ENCODE data around the gene LRRC45.

Gene LRRC45

DNA sequence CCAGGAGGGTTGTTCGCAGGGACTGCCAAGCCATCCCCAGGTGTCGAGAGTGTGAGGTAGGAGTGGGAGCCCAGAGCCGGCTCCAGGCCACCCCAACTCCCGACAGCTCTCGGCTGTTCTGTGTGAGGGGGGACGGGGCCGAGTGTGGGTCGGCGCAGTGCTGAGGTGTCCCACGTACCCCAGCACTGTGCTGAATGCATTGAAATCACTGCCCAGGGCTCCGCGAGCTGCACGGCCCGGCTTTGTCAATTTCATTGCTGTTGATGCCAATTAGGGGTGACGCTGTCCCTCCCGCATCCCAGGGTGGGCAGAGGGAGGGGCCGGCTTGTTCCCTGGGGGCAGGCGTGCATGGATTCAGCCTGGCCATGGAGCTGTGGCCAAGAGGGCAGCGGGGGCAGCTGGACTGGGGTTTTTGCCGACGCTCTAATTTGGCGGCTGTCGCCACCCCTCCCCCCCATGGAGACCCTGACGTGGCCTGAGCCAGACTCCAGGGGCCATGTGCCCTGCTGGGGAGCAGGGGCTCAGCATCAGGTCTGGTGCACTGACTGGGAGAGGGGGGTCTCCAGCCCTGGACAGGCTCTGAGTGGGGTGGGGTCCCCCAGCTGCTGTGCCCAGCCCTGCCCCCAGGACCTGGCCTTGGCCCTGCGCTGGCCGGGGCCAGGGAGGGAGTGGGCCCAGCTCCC, 14.7 kb upstream of the LRRC45 start:
- no peak for DNase-seq

DNA sequence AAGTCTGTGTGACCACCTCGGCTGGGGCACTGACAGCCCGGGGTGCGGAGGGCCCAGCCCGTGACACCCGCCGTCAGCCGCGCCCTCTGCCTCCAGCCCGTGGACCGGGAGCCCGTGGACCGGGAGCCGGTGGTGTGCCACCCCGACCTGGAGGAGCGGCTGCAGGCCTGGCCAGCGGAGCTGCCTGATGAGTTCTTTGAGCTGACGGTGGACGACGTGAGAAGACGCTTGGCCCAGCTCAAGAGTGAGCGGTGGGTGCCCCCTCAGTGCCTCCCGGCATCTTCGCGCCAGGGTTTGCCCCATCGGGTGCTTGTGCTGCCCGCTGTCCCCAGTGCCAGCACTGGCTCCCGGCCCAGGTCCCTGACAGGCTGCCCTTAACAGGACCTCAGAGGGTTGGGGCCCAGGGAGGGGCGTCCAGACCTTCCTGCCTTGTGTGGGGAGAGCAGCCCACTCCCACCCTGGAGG, 14.1 kb upstream of the LRRC45 start:
- no peak for DNase-seq

- no peak for DNase-seq
Measured at GRCh38 chr17:82009413-82009812, 13.7 kb upstream of the LRRC45 start.

GRCh38 chr17:82010575-82011525, 12.3 kb upstream of the LRRC45 start:
- DNase-seq: no peak

GRCh38 chr17:82011617-82012187, 11.4 kb upstream of the LRRC45 start:
- no peak for DNase-seq

- no peak for DNase-seq
Measured at GRCh38 chr17:82012261-82012639, 10.9 kb upstream of the LRRC45 start.

DNA sequence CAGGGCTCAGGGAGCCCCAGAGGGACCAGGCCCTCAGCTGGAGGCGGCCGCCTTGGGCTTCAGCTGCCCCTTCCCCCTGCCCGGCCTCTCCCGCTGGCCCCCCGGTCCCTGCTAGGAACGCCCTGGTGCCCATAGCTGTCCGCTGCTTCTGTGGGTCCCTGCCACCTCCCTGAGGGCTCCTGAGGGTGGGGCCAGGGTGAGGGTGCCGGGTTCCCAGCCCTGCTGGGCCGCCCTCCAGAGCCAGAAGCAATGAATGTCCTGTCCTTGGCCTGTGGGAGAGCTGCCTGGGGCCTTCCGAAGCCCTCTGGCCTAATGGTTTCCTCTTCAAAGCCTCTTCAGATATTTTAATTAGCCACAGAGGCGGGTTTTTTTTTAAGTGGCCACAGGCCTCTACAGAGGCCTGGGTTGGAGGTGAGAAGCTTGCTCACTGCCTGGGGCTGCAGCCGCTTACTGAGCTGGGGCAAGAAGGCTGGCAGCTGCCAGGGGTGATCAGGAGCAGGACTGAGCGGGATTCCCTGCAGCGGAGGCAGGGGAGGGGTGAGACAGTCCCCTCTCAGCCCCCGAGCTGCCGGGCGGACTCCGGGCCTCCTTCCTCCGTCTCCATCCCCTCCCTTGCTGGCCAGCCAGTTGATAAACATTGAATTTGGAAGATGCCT, 10.3 kb upstream of the LRRC45 start:
- DNase-seq: no peak

DNA sequence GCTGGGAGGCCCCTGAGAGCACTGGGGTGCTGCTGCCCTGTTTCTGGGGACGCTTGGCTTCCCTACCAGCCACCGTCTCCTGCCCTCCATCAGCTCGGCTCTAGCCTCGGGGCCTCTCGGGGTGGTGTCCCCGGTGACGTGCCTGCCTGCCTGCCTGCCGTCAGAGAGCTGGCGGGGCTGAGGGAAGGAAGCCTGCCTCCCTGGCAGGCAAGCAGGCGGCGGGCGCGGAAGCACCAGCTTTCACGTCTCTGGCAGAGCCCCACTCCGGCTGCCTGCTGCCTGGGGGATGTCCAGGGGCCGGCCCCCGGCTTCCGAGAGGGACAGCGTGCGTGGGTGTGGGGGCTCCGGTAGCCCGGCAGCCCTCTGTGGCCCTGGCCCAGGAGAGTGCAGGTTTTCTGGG, 9.8 kb upstream of the LRRC45 start:
- no peak for DNase-seq

- DNase-seq: no peak
Measured at GRCh38 chr17:82013772-82014321, 9.3 kb upstream of the LRRC45 start.

DNA sequence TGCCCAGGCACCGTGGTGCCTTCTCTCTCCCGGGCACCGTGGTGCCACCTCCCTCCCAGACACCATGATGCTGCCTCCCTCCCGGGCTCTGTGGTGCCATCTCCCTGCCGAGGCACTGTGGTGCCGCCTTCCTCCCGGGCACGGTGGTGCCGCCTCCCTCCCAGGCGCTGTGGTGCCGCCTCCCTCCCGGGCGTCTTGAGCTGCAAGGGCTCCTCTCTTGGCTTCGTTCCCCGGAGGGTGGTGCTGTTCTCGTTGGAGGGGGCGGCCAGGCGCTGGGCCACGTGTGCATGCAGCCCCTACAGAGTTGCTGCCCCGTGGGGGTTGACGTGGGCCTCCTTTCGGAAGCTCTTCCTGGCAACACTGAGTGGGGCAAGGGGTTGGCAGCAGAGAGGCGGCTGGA, 8.7 kb upstream of the LRRC45 start:
- DNase-seq: no peak

GRCh38 chr17:82014971-82015310, 8.2 kb upstream of the LRRC45 start:
- DNase-seq: no peak

GRCh38 chr17:82015311-82015971, 7.7 kb upstream of the LRRC45 start:
- DNase-seq: no peak

- DNase-seq: no peak
Measured at GRCh38 chr17:82016061-82016874, 6.8 kb upstream of the LRRC45 start.

- no peak for DNase-seq
Measured at GRCh38 chr17:82016875-82017459, 6.1 kb upstream of the LRRC45 start.

DNA sequence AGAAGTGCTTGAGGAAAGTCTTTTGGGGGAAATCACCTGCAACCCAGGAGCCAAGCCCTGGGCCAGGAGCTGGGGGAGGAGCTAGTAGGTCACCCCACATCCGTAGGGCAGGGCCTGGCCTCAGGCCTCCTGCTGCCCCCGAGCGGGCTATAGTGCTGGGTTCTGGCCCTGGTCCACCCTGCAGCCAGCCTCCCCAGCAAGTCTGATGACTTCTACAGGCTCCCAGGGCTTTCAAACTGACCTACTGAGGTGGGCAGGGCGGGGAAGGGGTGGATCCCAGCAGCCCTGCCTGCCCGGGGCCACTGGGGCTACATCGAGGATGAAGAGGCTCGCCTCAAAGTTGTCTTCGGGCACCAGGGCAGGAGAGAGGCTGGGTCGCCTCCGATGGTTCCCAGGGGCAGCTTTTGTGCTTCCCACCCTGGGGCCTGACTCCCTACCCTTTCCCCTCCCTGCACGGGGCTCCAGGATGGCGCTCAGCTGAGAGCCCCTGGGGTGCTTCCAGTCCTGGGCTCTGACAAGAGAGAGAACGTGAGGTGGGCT, 5.4 kb upstream of the LRRC45 start:
- DNase-seq: no peak

DNA sequence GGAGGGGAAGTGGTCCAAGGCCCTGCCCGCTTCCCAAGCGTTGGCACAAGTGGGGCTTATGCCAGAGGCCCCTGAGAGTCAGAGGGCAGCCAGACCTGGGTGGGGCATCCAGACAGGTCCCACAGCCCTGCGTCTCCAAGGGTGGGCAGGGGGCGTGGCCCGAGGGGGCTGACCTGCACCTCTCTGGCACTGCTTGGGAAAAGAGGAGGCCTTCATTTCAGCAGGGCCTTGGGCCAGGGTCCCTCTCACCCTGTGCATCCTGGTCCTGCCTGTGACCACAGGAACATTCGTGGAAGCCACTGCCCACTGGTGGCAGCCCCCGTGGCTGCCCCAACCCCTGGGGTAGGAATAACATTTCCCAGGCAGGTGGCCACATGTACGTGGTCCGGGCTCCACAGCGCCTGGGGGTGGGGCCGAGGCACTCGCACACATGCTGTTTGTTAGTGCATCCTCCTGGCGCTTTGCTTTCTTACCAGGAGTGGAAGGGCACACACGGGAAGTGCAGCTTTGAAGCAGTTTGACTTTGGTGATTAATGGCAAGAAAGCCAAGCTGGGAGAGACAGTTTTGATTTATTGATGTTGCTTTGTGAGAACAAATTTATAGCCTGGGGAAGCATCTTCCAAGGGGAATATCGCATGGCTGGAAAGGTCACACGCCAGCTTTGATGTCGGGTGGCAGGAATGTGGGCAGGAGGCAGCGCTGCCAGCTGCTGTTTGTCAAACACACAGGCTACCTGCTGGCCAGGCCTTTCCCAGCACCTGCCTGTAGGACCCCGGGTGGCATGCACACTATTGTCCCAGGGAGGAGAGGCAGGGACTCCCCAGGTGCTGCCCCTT, 4.7 kb upstream of the LRRC45 start:
- DNase-seq: no peak

DNA sequence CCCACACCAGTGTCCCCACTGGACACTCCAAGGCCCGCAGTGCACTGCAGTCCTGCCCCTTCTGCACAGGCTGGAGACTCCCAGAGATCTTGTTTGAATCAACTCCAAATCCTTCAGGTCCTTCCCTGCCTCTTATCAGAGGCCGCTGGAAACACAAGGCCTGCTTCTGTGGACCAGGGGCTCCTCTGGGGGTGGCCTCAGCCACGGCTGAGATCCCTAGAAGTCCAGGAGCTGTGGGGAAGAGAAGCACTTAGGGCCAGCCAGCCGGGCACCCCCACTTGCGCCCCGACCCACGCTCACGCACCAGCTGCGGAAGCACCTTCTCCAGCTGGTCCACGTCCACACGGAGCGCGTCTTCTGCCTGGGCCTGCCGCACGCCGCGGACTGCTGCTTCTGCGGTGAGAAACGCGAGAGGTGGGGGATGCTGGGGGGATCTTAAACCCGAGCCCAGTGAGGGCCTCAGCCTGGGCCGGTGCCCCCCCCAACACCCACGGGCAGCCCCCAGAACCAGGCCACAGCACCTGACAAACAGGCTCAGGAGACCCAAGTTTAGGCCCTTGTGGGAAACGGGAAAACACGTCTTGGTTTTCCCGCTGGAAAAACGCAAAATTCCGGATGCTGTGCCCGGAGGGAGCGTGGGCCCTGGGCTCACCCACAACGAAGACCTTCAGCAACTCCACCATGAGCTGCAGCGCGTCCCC, 4.0 kb upstream of the LRRC45 start:
- no peak for DNase-seq

- peak in 5 of 6 experiments; percentile 30 to 59 (median 45) for DNase-seq
Measured at GRCh38 chr17:82019690-82020571, 3.2 kb upstream of the LRRC45 start.

All from stimulated activated naive CD4-positive, alpha-beta T cell (primary cell).